GM12878 (cell line): ENCODE measurements around the gene TUB. TPM values are rescaled to one million over a fixed set of nuclear protein-coding genes. Genes with fewer than 3 reads are reported as not detected.

Experiments
- ATAC-seq: fragments of 200-7000 bp; cut with Tn5 transposase; 3 replicates; pipeline ENCODE4 v1.9.1; 2020; ENCODE audit warnings: mild to moderate bottlenecking, moderate library complexity
- BruUV-seq: library from RNA; stranded (reverse); fragments of 400-500 nt; replicated peaks from 2 replicates; lab custom pipeline; 2021; lab: Mats Ljungman, UMichigan
- CTCF ChIA-PET: fragments of 300-600 bp; sonication (Branson Sonifier 250); formaldehyde crosslinking; extraction: SDS; loops from one replicate; lab custom pipeline; 2021; ENCODE audit warnings: inconsistent platforms; lab: Yijun Ruan, JAX
- POLR2A ChIA-PET: fragments of 350-600 bp; formaldehyde crosslinking; extraction: SDS; loops from one replicate; lab custom pipeline; 2021; ENCODE audit warnings: inconsistent platforms; lab: Charles Lee
- RAD21 ChIA-PET: fragments of 300-600 bp; sonication (Branson Sonifier 250); formaldehyde crosslinking; loops from one replicate; lab custom pipeline; 2023; ENCODE audit warnings: antibody characterized with exemption; ENCODE audit not compliant: unreplicated experiment; lab: Charles Lee
- SMC1A ChIA-PET: fragments of 300-600 bp; sonication (Branson Sonifier 250); formaldehyde crosslinking; loops from one replicate; lab custom pipeline; 2023; ENCODE audit not compliant: unreplicated experiment, uncharacterized antibody; lab: Charles Lee
- DNase-seq: peaks from one replicate; pipeline ENCODE4 v3.0.0-alpha.2; 2011; ENCODE audit warnings: low read depth, low spot score
- FAIRE-seq: peaks from 3 replicates; lab custom pipeline; 2011; peaks lifted over from hg19 to GRCh38; lab: Jason Lieb, UNC
- H2AFZ ChIP-seq: 2 replicates; pipeline ENCODE4 v1.6.0; 2011; ENCODE audit warnings: low read depth, low read length, control low read depth; ENCODE audit not compliant: control insufficient read depth
- H3K27ac ChIP-seq: 2 replicates; pipeline ENCODE4 v1.5.1; 2011; ENCODE audit warnings: control low read depth; ENCODE audit not compliant: control insufficient read depth, insufficient read depth
- H3K27me3 ChIP-seq, 2 experiments: replicated peaks in 1 of 2; 2 replicates each; pipeline versions ENCODE4 v1.6.0 to v1.6.1; 2011; ENCODE audit warnings: low read length in 1 of 2; ENCODE audit not compliant: control insufficient read depth in 2 of 2, insufficient read depth in 2 of 2
- H3K36me3 ChIP-seq, 2 experiments: 2 replicates each; pipeline ENCODE4 v1.5.1; 2011; ENCODE audit warnings: low read length in 1 of 2; ENCODE audit not compliant: control insufficient read depth in 2 of 2, insufficient read depth in 2 of 2
- H3K4me1 ChIP-seq: 2 replicates; pipeline ENCODE4 v1.6.1; 2011; ENCODE audit warnings: mild to moderate bottlenecking, low read length, moderate library complexity, mixed read lengths; ENCODE audit not compliant: control insufficient read depth, insufficient read depth
- H3K4me2 ChIP-seq: 2 replicates; pipeline ENCODE4 v1.6.0; 2011; ENCODE audit warnings: control low read depth; ENCODE audit not compliant: control insufficient read depth, insufficient read depth
- H3K4me3 ChIP-seq: fragments of 200-600 bp; sonication (generic); 2 replicates; pipeline ENCODE4 v1.5.1; 2016
- H3K79me2 ChIP-seq: 2 replicates; pipeline ENCODE4 v1.6.0; 2011; ENCODE audit warnings: low read length; ENCODE audit not compliant: control insufficient read depth, insufficient read depth
- H3K9ac ChIP-seq: 2 replicates; pipeline ENCODE4 v1.8.0; 2011; ENCODE audit warnings: low read length, control low read depth, mixed read lengths; ENCODE audit not compliant: control insufficient read depth, insufficient read depth
- H3K9me3 ChIP-seq: replicated peaks from 3 replicates; pipeline ENCODE4 v1.5.1; 2011; ENCODE audit warnings: mild to moderate bottlenecking, low read length; ENCODE audit not compliant: control insufficient read depth, insufficient read depth
- H4K20me1 ChIP-seq: 2 replicates; pipeline ENCODE4 v1.6.0; 2011; ENCODE audit not compliant: control insufficient read depth, insufficient read depth
- CHD4 ChIP-seq: fragments of 200-600 bp; sonication (generic); IDR thresholded peaks from 2 replicates; pipeline ENCODE4 v1.6.1; 2016; ENCODE audit warnings: mild to moderate bottlenecking
- KAT2A ChIP-seq: conservative IDR thresholded peaks from 2 replicates; pipeline ENCODE4 v1.6.1; 2011; ENCODE audit warnings: low read depth, low read length; ENCODE audit not compliant: control insufficient read depth
- MAX ChIP-seq: IDR thresholded peaks from 2 replicates; pipeline ENCODE4 v1.6.1; 2012; ENCODE audit warnings: low read depth, low read length, improper control_type of control experiment
- MTA3 ChIP-seq: IDR thresholded peaks from 2 replicates; pipeline ENCODE4 v1.6.1; 2012; ENCODE audit warnings: low read length, inconsistent platforms, borderline replicate concordance
- POLR2AphosphoS5 ChIP-seq: IDR thresholded peaks from 2 replicates; pipeline ENCODE4 v1.6.1; 2011; ENCODE audit warnings: mild to moderate bottlenecking, low read length, inconsistent platforms
- STAT3 ChIP-seq: IDR thresholded peaks from 2 replicates; pipeline ENCODE4 v1.6.1; 2011; ENCODE audit warnings: low read depth, low read length, improper control_type of control experiment
- WGBS: methylation state at CpG from one replicate; pipeline ENCODE4 v1.1.6; 2016; ENCODE audit warnings: low lambda C conversion rate; ENCODE audit not compliant: insufficient replicate concordance, insufficient coverage; ENCODE audit errors: missing lambda C conversion rate; 5-methylcytosine and 5-hydroxymethylcytosine counted together
- in situ Hi-C: fragments of 300-500 bp; cut with MboI; formaldehyde crosslinking; loops from 9 replicates; pipeline ENCODE4 v1.14.3; 2018; ENCODE audit warnings: mixed read lengths
- intact Hi-C: fragments of 100-400 bp; cut with micrococcal nuclease; formaldehyde crosslinking; loops from one replicate; pipeline ENCODE4 v1.14.2; 2022; ENCODE audit not compliant: unreplicated experiment
- polyA plus RNA-seq, 11 experiments: library from polyadenylated mRNA; depleted of rRNA in 4 of 11; unstranded in 6 of 11; stranded (reverse) in 5 of 11; fragments of >200 nt; fragmentation: Nextera tagmentation in 4 of 11; fragmentation: Illumina TruSeq in 1 of 11; extraction: Ambion mirVana in 4 of 11; extraction: Trizol in 1 of 11; gene quantifications; 1 replicate in 1 of 11; 2 replicates in 10 of 11; pipeline versions ENCODE4 v1.2.1 to v1.2.3, GENCODE V29; 2011 to 2016; ENCODE audit warnings: inconsistent platforms in 2 of 11, missing spikeins in 2 of 11, low read depth in 1 of 11
- total RNA-seq, 4 experiments: library from RNA; depleted of rRNA in 3 of 4; stranded (reverse); fragments of >200 nt in 3 of 4; fragmentation: Illumina TruSeq in 1 of 4; extraction: Trizol in 1 of 4; gene quantifications; 2 replicates each; pipeline versions ENCODE4 v1.2.1 to v1.2.3, GENCODE V29; 2013 to 2021
- TF ChIP-seq, protein P1 (sequence below), 3 experiments: IDR thresholded peaks in 2 of 3; conservative IDR thresholded peaks in 1 of 3; 2 replicates each; pipeline ENCODE4 v1.5.1; 2011; ENCODE audit warnings: low read depth in 3 of 3, low read length in 3 of 3, mild to moderate bottlenecking in 3 of 3, control low read depth in 2 of 3, moderate library complexity in 2 of 3, inconsistent platforms in 1 of 3, mixed read lengths in 1 of 3; ENCODE audit not compliant: control insufficient read depth in 2 of 3, insufficient read depth in 1 of 3; ENCODE audit errors: extremely low read depth in 1 of 3
- TF ChIP-seq, protein P2 (sequence below): fragments of 450-650 bp; IDR thresholded peaks from 2 replicates; pipeline ENCODE4 v1.6.1; 2016; ENCODE audit warnings: mild to moderate bottlenecking
- TF ChIP-seq, protein P3 (sequence below): IDR thresholded peaks from 2 replicates; pipeline ENCODE4 v1.6.1; 2012; ENCODE audit warnings: low read depth, low read length, improper control_type of control experiment

The TUB gene
- total and polyA plus RNA-seq, 10 of the 15 experiments (the other 5 are each of a cell fraction or from before 2014, with no cell fraction given): 0.01 to 0.06 (median 0.03) TPM; not detected in 6

DNA sequence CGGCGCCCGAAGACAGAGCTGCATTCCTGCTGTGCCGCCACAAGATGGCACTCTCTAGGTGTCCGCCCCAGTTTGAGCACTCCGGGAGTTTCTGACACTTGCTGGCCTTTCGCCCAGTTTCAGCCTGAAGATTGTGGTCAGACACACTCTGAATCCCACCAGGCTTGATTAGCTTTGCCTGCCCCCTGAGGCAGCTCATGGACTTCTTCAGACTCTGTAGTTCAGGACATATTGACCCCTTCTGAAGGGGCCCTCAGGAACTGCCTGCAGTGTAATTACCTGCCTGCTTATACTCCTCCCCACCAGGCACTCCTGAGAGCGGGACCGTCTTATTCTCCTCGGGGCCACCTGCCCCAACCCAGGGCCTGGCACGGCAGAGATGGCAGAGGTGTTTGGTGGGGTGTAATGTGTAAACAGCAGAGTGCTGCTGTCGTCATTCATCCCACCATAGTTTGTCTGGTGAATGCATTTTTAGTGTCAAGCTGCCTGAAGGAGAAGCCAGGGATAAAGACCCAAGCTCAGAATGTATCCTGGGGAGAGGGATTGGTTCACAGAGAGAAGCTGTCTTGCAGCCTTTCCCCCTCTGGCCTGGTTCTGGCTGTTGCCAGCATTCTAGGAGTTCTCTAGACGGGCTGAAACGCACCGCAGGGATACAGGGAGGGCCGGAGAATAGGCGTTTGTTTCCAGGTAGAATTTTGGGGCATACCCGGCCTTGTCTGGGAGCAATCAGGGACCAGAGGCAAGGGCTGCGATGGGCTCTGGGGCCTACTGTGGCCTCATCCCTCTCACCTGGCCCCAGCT, 47.5 kb upstream of the TUB start (continued):
- TF ChIP-seq, protein P1, sequence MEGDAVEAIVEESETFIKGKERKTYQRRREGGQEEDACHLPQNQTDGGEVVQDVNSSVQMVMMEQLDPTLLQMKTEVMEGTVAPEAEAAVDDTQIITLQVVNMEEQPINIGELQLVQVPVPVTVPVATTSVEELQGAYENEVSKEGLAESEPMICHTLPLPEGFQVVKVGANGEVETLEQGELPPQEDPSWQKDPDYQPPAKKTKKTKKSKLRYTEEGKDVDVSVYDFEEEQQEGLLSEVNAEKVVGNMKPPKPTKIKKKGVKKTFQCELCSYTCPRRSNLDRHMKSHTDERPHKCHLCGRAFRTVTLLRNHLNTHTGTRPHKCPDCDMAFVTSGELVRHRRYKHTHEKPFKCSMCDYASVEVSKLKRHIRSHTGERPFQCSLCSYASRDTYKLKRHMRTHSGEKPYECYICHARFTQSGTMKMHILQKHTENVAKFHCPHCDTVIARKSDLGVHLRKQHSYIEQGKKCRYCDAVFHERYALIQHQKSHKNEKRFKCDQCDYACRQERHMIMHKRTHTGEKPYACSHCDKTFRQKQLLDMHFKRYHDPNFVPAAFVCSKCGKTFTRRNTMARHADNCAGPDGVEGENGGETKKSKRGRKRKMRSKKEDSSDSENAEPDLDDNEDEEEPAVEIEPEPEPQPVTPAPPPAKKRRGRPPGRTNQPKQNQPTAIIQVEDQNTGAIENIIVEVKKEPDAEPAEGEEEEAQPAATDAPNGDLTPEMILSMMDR (IDR thresholded peaks at IDR 0.05 in 2 of 3, conservative IDR thresholded peaks at IDR 0.05 in 1 of 3; ENCODE audit: control insufficient read depth in 2 of 3, extremely low read depth in 1 of 3, insufficient read depth in 1 of 3, low read depth in 3 of 3, low read length in 3 of 3): peak; percentile 81 to 90 (median 85)
- TF ChIP-seq, protein P2, sequence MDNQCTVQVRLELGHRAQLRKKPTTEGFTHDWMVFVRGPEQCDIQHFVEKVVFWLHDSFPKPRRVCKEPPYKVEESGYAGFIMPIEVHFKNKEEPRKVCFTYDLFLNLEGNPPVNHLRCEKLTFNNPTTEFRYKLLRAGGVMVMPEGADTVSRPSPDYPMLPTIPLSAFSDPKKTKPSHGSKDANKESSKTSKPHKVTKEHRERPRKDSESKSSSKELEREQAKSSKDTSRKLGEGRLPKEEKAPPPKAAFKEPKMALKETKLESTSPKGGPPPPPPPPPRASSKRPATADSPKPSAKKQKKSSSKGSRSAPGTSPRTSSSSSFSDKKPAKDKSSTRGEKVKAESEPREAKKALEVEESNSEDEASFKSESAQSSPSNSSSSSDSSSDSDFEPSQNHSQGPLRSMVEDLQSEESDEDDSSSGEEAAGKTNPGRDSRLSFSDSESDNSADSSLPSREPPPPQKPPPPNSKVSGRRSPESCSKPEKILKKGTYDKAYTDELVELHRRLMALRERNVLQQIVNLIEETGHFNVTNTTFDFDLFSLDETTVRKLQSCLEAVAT: peak; percentile 49; the same call in 1 of the 2 replicates
- TF ChIP-seq CHD4: no peak
- no peak for TF ChIP-seq MAX

DNA sequence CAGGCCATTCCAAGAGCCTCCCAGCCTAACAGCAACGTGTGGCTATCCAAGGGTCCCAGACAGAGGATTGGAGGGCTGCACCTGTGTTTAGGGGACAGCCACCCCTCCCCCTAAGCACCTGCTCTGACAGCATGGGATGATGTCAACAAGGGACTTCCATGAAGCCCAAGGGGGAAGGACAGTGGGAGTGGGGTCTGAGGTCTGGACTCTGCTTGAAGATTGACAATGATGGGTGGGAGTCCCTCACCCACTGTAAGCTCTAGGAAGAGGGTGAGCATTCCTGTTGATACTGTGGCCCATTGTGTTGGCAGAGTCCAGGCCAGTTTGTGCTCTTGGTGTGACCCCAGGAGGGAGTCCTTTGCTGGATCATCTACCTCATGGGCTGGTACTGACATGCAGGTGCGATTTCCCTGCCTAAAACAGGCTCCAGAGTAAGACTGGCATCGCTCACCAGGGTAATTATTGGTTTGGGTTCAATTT, 46.9 kb upstream of the TUB start:
- ATAC-seq: no peak
- H3K4me3 ChIP-seq: no peak overlapping the region
- no peak overlapping the region for H3K9ac ChIP-seq
- intact Hi-C loops: loop anchor here (10.0 kb wide), 1 partner anchor 171 kb away; no protein-coding TSS in a partner anchor
- in situ Hi-C loops: no loop called here
- H2AFZ ChIP-seq: no peak overlapping the region
- RAD21 ChIA-PET: interaction anchor here (0.8 to 4.1 kb wide), 8 partner anchors 23 to 65 kb away, joined by 3 to 30 read pairs (median 4); partner anchors contain the start of gene EIF3F
- H3K79me2 ChIP-seq: no peaks in the 10 kb centered on the region
- H3K4me2 ChIP-seq: no peak overlapping the region
- no peaks in the 10 kb centered on the region for H3K9me3 ChIP-seq
- SMC1A ChIA-PET: interaction anchor here (1.2 to 2.7 kb wide), 6 partner anchors 23 to 167 kb away, joined by 3 to 21 read pairs (median 8); no protein-coding TSS in a partner anchor
- 0% methylated on average over 2 of the region's 3 CpGs for WGBS
- no peaks in the 10 kb centered on the region for H3K36me3 ChIP-seq
- no peak for FAIRE-seq
- CTCF ChIA-PET: interaction anchor here (0.9 to 3.6 kb wide), 20 partner anchors 13 to 104 kb away, joined by 3 to 77 read pairs (median 7); partner anchors contain the start of gene EIF3F
- H4K20me1 ChIP-seq: no peaks in the 10 kb centered on the region
- H3K27ac ChIP-seq: no peak overlapping the region
- no peaks in the 10 kb centered on the region for H3K4me1 ChIP-seq
- DNase-seq: no peak
- POLR2A ChIA-PET: no interaction called here
- no TSS peak for BruUV-seq
- H3K27me3 ChIP-seq: no peaks in the 10 kb centered on the region; a peak in 1 of 4 replicates
- no peak for TF ChIP-seq MTA3
- TF ChIP-seq STAT3: no peak
- TF ChIP-seq KAT2A: no peak
- TF ChIP-seq, protein P3, sequence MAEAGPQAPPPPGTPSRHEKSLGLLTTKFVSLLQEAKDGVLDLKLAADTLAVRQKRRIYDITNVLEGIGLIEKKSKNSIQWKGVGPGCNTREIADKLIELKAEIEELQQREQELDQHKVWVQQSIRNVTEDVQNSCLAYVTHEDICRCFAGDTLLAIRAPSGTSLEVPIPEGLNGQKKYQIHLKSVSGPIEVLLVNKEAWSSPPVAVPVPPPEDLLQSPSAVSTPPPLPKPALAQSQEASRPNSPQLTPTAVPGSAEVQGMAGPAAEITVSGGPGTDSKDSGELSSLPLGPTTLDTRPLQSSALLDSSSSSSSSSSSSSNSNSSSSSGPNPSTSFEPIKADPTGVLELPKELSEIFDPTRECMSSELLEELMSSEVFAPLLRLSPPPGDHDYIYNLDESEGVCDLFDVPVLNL: no peak
- no peak for TF ChIP-seq POLR2AphosphoS5
